Stimulated activated effector memory CD8-positive, alpha-beta T cell treated with anti-CD3 and anti-CD28 coated beads, Interleukin-12 subunit alpha, Interleukin-12 subunit beta, amount 100 ng/mL, for 72 hours (primary cell): ENCODE data around the gene EGFL8.

ENCODE experiments used
- ATAC-seq: fragments of 150-1000 bp; cut with Tn5 transposase; 2 replicates; pipeline ENCODE4 v1.10.0; 2021
- DNase-seq, 2 donors: peaks; one replicate each; pipeline ENCODE4 v3.0.0; 2021 to 2022; ENCODE audit warnings: low spot score in 2 of 2
- H3K27ac Mint-ChIP-seq: one replicate; pipeline ENCODE4 v1.8.0; 2022; ENCODE audit warnings: mild to moderate bottlenecking, mixed read lengths
- H3K36me3 Mint-ChIP-seq: one replicate; pipeline ENCODE4 v1.8.0; 2022; ENCODE audit warnings: mild to moderate bottlenecking, mixed read lengths
- H3K4me1 Mint-ChIP-seq: one replicate; pipeline ENCODE4 v1.8.0; 2022; ENCODE audit warnings: mixed read lengths
- H3K4me3 Mint-ChIP-seq: one replicate; pipeline ENCODE4 v1.8.0; 2022; ENCODE audit warnings: mild to moderate bottlenecking, mixed read lengths
- H3K9me3 Mint-ChIP-seq: one replicate; pipeline ENCODE4 v1.8.0; 2022; ENCODE audit warnings: mixed read lengths

The EGFL8 gene

DNA sequence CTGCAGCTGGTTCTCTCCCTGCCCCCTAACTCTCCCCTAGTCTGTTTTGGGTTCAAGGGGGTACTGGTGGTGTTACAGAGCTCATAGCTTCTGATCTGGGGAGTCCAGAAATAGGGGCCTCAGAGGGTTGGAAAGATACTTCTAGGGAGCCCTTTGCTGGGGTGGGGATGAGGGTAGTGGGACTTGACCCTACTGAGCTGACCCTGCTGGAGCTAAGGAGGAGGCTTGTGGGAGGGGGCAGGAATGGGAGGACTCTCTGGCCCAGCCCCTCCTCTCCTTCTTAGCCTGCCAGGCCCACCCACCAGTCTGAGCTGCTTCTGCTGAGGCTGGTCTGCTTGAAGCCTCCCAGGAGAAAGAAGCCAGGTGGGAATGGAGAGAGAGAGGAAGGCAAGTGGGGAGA, at the start of gene EGFL8:
Gene EGFL8, plus strand, starts transcription at position 301 of the 400 bp plus-strand sequence. CDS start 1,571 bp downstream, outside the sequence.
- ATAC-seq (no peak), DNase-seq (no peak)
- H3K4me1 Mint-ChIP-seq: peaks cover 13% of the 10 kb centered on the region
- H3K36me3 Mint-ChIP-seq: peaks cover 54% of the 10 kb centered on the region
- H3K27ac Mint-ChIP-seq: no peak within 1 kb of the TSS
- H3K4me3 Mint-ChIP-seq: no peak within 1 kb of the TSS
- no peaks in the 10 kb centered on the region for H3K9me3 Mint-ChIP-seq

DNA sequence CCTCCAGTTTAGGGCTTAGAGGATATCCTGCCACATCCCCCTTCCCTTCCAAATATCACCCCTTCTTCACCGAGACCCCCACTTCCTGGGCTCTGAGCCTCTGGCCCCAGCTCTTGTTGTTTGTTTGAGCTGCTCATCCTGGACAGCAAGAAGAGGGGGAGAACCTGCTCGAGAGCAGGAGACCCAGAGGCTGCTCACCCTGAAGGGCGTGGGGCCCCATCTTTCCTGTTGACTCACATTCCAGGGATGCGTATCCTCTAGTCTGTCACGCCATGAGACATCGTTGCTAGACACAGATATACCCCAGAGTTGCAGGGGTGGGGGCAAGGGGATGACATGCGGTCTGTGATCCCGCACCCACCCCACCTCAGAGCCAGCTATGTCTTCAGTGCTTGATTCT, 49.6 kb upstream of the EGFL8 start:
- Mint-ChIP-seq H3K27ac (peak overlapping the region; percentile 63), H3K9me3 (no peaks in the 10 kb centered on the region), H3K4me1 (peaks cover 27% of the 10 kb centered on the region), H3K4me3 (no peak overlapping the region), H3K36me3 (peaks cover 69% of the 10 kb centered on the region)
- no peak for DNase-seq
- ATAC-seq: no peak

GRCh38 chr6:32115623-32116022, 48.8 kb upstream of the EGFL8 start:
- H3K4me1 Mint-ChIP-seq: peaks cover 24% of the 10 kb centered on the region
- peaks cover 77% of the 10 kb centered on the region for H3K36me3 Mint-ChIP-seq
- peak overlapping the region; percentile 77 for H3K27ac Mint-ChIP-seq
- ATAC-seq: no peak
- no peaks in the 10 kb centered on the region for H3K9me3 Mint-ChIP-seq
- H3K4me3 Mint-ChIP-seq: no peak overlapping the region
- no peak for DNase-seq

DNA sequence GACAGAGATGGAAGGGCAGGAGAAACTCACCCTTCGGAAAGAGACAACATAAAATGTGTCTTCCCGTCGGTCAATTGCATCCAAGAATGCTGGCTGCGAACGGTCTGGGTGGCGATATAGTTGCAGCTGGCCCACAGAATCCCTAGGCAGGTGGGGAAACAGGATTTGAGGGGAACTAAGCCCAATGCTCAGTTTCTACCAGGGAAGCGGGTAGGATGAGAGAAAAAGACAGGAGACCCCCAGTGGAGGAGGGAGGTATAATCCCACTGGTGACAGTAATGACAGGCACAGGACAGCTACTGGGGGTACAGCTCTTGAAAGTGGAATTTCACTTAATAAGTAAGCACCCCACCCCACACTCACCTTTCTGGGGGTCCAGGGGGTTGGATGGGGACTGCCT, 47.7 kb upstream of the EGFL8 start:
- ATAC-seq: no peak
- no peak for DNase-seq
- Mint-ChIP-seq H3K4me3 (no peak overlapping the region), H3K4me1 (peaks cover 24% of the 10 kb centered on the region), H3K36me3 (peaks cover 88% of the 10 kb centered on the region), H3K27ac (peak overlapping the region; percentile 77), H3K9me3 (no peaks in the 10 kb centered on the region)

DNA sequence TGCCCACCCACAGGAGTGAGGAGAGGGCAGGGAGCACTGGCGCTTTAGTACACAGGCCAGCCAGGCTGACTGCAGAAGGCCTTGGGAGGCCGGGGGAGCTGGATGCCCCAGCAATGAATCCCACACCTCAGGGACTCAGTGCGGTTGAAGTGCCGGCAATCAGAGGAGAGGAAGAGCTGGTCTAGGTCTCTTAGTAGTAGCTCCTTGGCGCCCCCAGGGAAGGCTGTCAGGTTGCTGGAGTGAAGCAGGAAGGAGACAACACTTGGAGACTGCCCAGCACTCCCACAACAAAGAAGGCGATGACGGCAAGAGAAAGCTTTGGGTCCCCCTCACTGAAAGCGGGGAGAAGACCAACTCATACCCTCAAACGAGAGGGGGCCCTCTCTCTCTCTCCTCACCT, 46.9 kb upstream of the EGFL8 start:
- ATAC-seq (no peak), DNase-seq (no peak)
- H3K27ac Mint-ChIP-seq: no peak overlapping the region
- H3K9me3 Mint-ChIP-seq: no peaks in the 10 kb centered on the region
- peaks cover 21% of the 10 kb centered on the region for H3K4me1 Mint-ChIP-seq
- H3K36me3 Mint-ChIP-seq: peaks cover 96% of the 10 kb centered on the region
- no peak overlapping the region for H3K4me3 Mint-ChIP-seq

- Mint-ChIP-seq H3K27ac (peak overlapping the region; percentile 21), H3K9me3 (no peaks in the 10 kb centered on the region), H3K36me3 (peaks cover 97% of the 10 kb centered on the region), H3K4me1 (peaks cover 22% of the 10 kb centered on the region), H3K4me3 (no peak overlapping the region)
- ATAC-seq: peak; percentile 83
- DNase-seq: peak; percentile 49 to 76
Observed at GRCh38 chr6:32118782-32119628, 45.4 kb upstream of the EGFL8 start.

GRCh38 chr6:32120573-32121059, 43.8 kb upstream of the EGFL8 start:
- H3K36me3 Mint-ChIP-seq: peaks cover 100% of the 10 kb centered on the region
- H3K27ac Mint-ChIP-seq: no peak overlapping the region
- H3K4me1 Mint-ChIP-seq: peaks cover 23% of the 10 kb centered on the region
- ATAC-seq (no peak), DNase-seq (no peak)
- no peaks in the 10 kb centered on the region for H3K9me3 Mint-ChIP-seq
- no peak overlapping the region for H3K4me3 Mint-ChIP-seq

- DNase-seq (no peak), ATAC-seq (no peak)
- H3K4me3 Mint-ChIP-seq: no peak overlapping the region
- no peak overlapping the region for H3K27ac Mint-ChIP-seq
- H3K36me3 Mint-ChIP-seq: peaks cover 98% of the 10 kb centered on the region
- H3K9me3 Mint-ChIP-seq: no peaks in the 10 kb centered on the region
- peaks cover 45% of the 10 kb centered on the region for H3K4me1 Mint-ChIP-seq
Observed at GRCh38 chr6:32123681-32124080, 40.7 kb upstream of the EGFL8 start.

DNA sequence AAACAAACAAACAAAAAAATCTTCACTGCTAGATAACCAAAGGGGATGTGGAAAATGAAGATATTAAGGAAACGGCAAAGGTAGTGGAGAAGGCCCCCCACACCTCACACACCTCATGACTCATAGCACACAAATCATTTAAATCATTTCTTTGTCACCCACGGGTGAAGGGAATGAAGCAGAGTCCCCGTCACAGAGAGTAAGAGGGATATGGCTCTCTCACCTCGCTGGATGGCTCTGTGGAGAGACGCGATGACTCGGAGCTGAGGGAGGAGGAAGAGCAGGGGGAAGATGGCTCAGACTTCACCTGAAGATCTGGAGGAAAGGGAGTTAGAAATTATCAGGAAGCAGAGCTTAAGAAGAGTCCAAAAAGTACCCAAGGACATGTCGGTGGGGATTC, 37.5 kb upstream of the EGFL8 start:
- H3K27ac Mint-ChIP-seq: peak overlapping the region; percentile 99
- ATAC-seq: no peak

GRCh38 chr6:32127409-32127716, 37.0 kb upstream of the EGFL8 start:
- Mint-ChIP-seq H3K4me1 (peaks cover 57% of the 10 kb centered on the region), H3K9me3 (no peaks in the 10 kb centered on the region)

More for the DNA sequence above, 37.5 kb upstream of the EGFL8 start:
- H3K9me3 Mint-ChIP-seq: no peaks in the 10 kb centered on the region
- H3K36me3 Mint-ChIP-seq: peaks cover 72% of the 10 kb centered on the region
- H3K4me1 Mint-ChIP-seq: peaks cover 57% of the 10 kb centered on the region
- DNase-seq: no peak
- peak overlapping the region; percentile 100 for H3K4me3 Mint-ChIP-seq

DNA sequence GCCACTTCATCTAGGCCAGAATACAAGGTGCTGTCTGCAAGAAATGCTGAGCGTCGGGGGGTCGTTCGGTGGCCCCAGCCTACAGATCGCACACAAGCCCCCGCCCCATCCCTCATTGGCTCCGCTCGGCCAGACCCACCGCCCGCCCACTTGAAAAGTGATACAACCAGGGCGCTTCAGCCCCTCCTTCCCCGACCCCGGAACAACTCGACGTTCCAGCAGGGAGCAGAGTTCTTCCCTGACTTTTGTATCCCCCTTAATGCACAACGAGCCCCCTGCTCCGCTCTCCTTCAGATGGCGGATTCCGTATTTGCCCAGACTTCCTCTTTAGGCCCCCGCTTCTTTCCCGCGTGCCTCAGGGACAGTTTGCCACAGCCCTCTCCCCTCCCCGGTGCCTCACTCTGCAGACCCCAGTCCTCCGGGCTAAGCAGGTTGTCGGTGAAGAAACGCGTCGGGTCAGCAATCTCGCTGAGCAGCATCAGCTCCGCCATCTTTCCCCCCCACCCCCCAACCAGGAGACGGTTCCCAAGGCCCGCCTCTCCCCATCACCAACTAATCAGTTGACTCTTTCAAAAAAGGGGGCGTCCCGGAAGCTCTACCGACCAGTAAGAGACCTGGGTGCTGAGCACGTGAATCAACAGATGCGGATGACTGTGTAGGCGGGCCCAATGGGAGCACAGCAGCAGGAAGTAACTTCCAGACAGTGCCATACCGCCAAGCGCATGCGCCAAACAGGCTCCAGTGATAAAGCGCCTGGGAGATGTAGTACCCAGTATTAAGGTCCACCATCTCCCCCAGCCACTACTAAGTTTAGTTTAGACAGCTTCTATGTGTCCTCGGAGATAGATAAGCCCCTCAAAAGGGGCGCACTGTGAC, 36.4 kb upstream of the EGFL8 start, which contains the start of gene ATF6B:
Gene ATF6B, minus strand, starts transcription at position 530 of the 876 bp plus-strand sequence. Its CDS starts 39 bp downstream, at position 491.
- ATAC-seq: peak; percentile 93
- peak within 1 kb of the TSS; percentile 100 for H3K4me3 Mint-ChIP-seq
- DNase-seq: peak; percentile 77 to 96
- no peaks in the 10 kb centered on the region for H3K9me3 Mint-ChIP-seq
- peaks cover 57% of the 10 kb centered on the region for H3K4me1 Mint-ChIP-seq
- H3K27ac Mint-ChIP-seq: peak within 1 kb of the TSS; percentile 99
- peaks cover 61% of the 10 kb centered on the region for H3K36me3 Mint-ChIP-seq

More at GRCh38 chr6:32127409-32127716, 37.0 kb upstream of the EGFL8 start:
- Mint-ChIP-seq H3K27ac (peak overlapping the region; percentile 99), H3K36me3 (peaks cover 67% of the 10 kb centered on the region), H3K4me3 (peak overlapping the region; percentile 100)
- ATAC-seq (no peak), DNase-seq (no peak)

DNA sequence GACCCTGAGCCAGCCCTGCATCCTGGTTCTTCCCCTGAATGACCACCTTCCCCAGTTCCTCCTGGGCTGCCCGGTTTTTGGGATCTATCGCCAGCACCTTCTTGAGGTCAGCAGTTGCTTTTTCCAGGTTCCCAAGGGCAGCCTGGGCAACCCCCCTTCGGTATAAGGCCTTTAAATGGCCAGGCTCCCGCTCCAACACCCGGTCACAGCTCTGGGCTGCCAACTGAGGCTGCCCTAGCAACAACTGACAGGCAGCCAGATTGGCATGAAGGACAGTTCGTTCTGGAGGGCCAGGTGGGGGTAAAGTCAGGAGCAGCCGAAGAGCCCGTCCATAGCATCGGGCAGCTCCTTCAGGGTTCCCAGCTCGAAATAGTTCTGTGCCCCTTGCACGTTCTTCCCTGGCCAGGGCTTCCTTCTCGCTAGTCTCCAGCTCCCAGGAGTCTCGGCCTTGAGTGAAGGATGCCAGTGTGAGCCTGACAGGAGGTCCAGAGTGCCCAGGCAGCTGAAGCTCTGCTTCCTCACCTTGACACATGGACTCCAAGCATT, 35.6 kb upstream of the EGFL8 start:
- ATAC-seq (no peak), DNase-seq (no peak)
- peak overlapping the region; percentile 99 for H3K27ac Mint-ChIP-seq
- H3K4me1 Mint-ChIP-seq: peaks cover 57% of the 10 kb centered on the region
- H3K9me3 Mint-ChIP-seq: no peaks in the 10 kb centered on the region
- peaks cover 53% of the 10 kb centered on the region for H3K36me3 Mint-ChIP-seq
- peak overlapping the region; percentile 100 for H3K4me3 Mint-ChIP-seq

GRCh38 chr6:32129297-32130088, 34.9 kb upstream of the EGFL8 start:
- Mint-ChIP-seq H3K4me1 (peaks cover 50% of the 10 kb centered on the region), H3K9me3 (no peaks in the 10 kb centered on the region), H3K4me3 (peak overlapping the region; percentile 100), H3K27ac (peak overlapping the region; percentile 91), H3K36me3 (peaks cover 46% of the 10 kb centered on the region)
- no peak for DNase-seq
- no peak for ATAC-seq

DNA sequence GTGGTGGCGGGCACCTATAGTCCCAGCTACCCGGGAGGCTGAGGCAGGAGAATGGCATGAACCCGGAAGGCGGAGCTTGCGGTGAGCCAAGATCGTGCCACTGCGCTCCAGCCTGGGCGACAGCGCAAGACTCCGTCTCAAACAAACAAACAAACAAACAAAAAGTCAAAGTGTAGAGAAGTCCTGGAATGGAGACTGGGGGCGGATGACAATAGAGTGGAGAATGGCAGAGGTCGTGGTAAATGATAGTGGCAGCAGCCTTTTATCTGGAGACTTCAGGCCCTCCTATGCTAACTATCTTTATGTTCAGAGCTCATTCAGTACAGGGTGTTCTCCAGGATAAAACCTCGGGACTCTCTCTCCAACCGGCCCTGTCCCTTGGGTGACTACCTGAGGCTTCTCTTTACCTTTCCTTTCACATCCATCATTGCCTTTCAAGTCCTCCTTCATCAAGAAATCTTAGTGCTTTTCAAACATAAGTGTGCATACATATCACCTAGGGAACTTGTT, 32.9 kb upstream of the EGFL8 start:
- Mint-ChIP-seq H3K9me3 (no peaks in the 10 kb centered on the region), H3K27ac (no peak overlapping the region), H3K36me3 (peaks cover 26% of the 10 kb centered on the region), H3K4me3 (peak overlapping the region; percentile 2), H3K4me1 (peaks cover 40% of the 10 kb centered on the region)
- no peak for ATAC-seq
- no peak for DNase-seq
